ENCODE results near the gene CHAD. TPM values are rescaled to one million over a fixed set of nuclear protein-coding genes. Genes with fewer than 3 reads are reported as not detected.

Gene CHAD
- total and polyA plus RNA-seq, 2 of the 13 experiments (the other 11 are each of a cell fraction or from before 2014, with no cell fraction given) = 1.4 TPM; not detected in 1

GRCh38 chr17:50482110-50482509 lies 13.4 kb upstream of the CHAD start (continued):
- TF ChIP-seq U2AF1 (optimal IDR thresholded peaks at IDR 0.05; ENCODE audit: low read depth, low read length) (peak; percentile 11), ZBED4 (CRISPR knock-in tag; IDR thresholded peaks at IDR 0.05; ENCODE audit: borderline replicate concordance) (no peak), KLF11 (CRISPR knock-in tag; IDR thresholded peaks at IDR 0.05) (no peak), NR2F6 (IDR thresholded peaks at IDR 0.05) (no peak), NR2F6 (CRISPR knock-in tag; IDR thresholded peaks at IDR 0.05) (no peak), HMG20B (CRISPR knock-in tag; conservative IDR thresholded peaks at IDR 0.05) (no peak), TBX2 (CRISPR knock-in tag; IDR thresholded peaks at IDR 0.05; ENCODE audit: borderline replicate concordance) (0 out of 2 replicates have a peak, but pooled peaks have one; percentile 28), ZNF790 (CRISPR knock-in tag; IDR thresholded peaks at IDR 0.05; ENCODE audit: borderline replicate concordance) (no peak), ZMAT3 (CRISPR knock-in tag; conservative IDR thresholded peaks at IDR 0.05) (no peak), RAD21 (CRISPR knock-in tag; IDR thresholded peaks at IDR 0.05) (no peak), ZNF530 (CRISPR knock-in tag; IDR thresholded peaks at IDR 0.05; ENCODE audit: low read depth) (no peak), PAX8 (CRISPR knock-in tag; IDR thresholded peaks at IDR 0.05; ENCODE audit: borderline replicate concordance) (0 out of 2 replicates have a peak, but pooled peaks have one; percentile 16), USF2 (IDR thresholded peaks at IDR 0.05; ENCODE audit: low read depth, low read length) (no peak), USF2 (CRISPR knock-in tag; IDR thresholded peaks at IDR 0.05; ENCODE audit: borderline replicate concordance) (no peak), ZNF235 (CRISPR knock-in tag; IDR thresholded peaks at IDR 0.05; ENCODE audit: borderline replicate concordance) (no peak), TMF1 (CRISPR knock-in tag; IDR thresholded peaks at IDR 0.05; ENCODE audit: low read depth) (no peak), ZNF737 (CRISPR knock-in tag; IDR thresholded peaks at IDR 0.05; ENCODE audit: borderline replicate concordance) (no peak), SOX13 (IDR thresholded peaks at IDR 0.05) (no peak), SOX13 (CRISPR knock-in tag; conservative IDR thresholded peaks at IDR 0.05 in 1 of 2, IDR thresholded peaks at IDR 0.05 in 1 of 2) (no peak), KLF15 (CRISPR knock-in tag; IDR thresholded peaks at IDR 0.05; ENCODE audit: borderline replicate concordance) (no peak), CBFB (CRISPR knock-in tag; IDR thresholded peaks at IDR 0.05) (no peak)
- TF ChIP-seq, protein P1, sequence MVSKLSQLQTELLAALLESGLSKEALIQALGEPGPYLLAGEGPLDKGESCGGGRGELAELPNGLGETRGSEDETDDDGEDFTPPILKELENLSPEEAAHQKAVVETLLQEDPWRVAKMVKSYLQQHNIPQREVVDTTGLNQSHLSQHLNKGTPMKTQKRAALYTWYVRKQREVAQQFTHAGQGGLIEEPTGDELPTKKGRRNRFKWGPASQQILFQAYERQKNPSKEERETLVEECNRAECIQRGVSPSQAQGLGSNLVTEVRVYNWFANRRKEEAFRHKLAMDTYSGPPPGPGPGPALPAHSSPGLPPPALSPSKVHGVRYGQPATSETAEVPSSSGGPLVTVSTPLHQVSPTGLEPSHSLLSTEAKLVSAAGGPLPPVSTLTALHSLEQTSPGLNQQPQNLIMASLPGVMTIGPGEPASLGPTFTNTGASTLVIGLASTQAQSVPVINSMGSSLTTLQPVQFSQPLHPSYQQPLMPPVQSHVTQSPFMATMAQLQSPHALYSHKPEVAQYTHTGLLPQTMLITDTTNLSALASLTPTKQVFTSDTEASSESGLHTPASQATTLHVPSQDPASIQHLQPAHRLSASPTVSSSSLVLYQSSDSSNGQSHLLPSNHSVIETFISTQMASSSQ (IDR thresholded peaks at IDR 0.05; ENCODE audit: low read depth) = no peak
- TF ChIP-seq, protein P1 (CRISPR knock-in tag; IDR thresholded peaks at IDR 0.05; ENCODE audit: borderline replicate concordance) = no peak; the same call in 1 of the 2 replicates
